K562 (cell line): ENCODE measurements around the gene WARS2. TPM values are rescaled to one million over a fixed set of nuclear protein-coding genes. Genes with fewer than 3 reads are reported as not detected.

Experiments
- ATAC-seq: fragments of 200-7000 bp; cut with Tn5 transposase; 3 replicates; pipeline ENCODE4 v1.9.1; 2020; ENCODE audit warnings: moderate library complexity
- Bru-seq: library from RNA; stranded (reverse); fragments of 400-500 nt; gene quantifications from one replicate; lab custom pipeline; 2021; lab: Mats Ljungman, UMichigan
- BruChase-seq, 2 experiments: library from RNA; stranded (reverse); fragments of 400-500 nt; gene quantifications; one replicate each; lab custom pipeline; 2021; lab: Mats Ljungman, UMichigan
- BruUV-seq: library from RNA; stranded (reverse); fragments of 400-500 nt; replicated peaks from 2 replicates; lab custom pipeline; 2021; lab: Mats Ljungman, UMichigan
- CTCF ChIA-PET: fragments of 300-600 bp; formaldehyde crosslinking; extraction: SDS; loops from one replicate; lab custom pipeline; 2021; ENCODE audit warnings: low intra/inter-chr PET ratio; lab: Yijun Ruan, JAX
- POLR2A ChIA-PET: fragments of 300-600, 350-650 bp; sonication (Branson Sonifier 250); formaldehyde crosslinking; extraction: SDS; loops from one replicate; lab custom pipeline; 2021; ENCODE audit warnings: antibody characterized with exemption, inconsistent platforms; lab: Yijun Ruan, JAX
- DNase-seq, 4 experiments: peaks; one replicate each; pipeline versions ENCODE4 v3.0.0 to v3.0.0-alpha.2; 2011 to 2018; ENCODE audit warnings: low spot score in 3 of 4, mixed read lengths in 3 of 4; ENCODE audit errors: extremely low read depth in 1 of 4
- FAIRE-seq: peaks from 2 replicates; lab custom pipeline; 2011; peaks lifted over from hg19 to GRCh38; lab: Jason Lieb, UNC
- H2AFZ ChIP-seq: 2 replicates; pipeline ENCODE4 v1.6.0; 2011; ENCODE audit warnings: low read depth, low read length, control low read depth, inconsistent platforms
- H3K27ac ChIP-seq: fragments of 200-600 bp; 3 replicates; pipeline ENCODE4 v1.8.0; 2011; ENCODE audit warnings: low read depth, mild to moderate bottlenecking, control low read depth, inconsistent platforms, low read length, moderate library complexity, mixed read lengths; ENCODE audit errors: extremely low read depth
- H3K27me3 ChIP-seq, 2 experiments: fragments of 300-600 bp in 1 of 2; 2 replicates in 1 of 2; 3 replicates in 1 of 2; pipeline versions ENCODE4 v1.6.0 to v1.8.0; 2011; ENCODE audit warnings: inconsistent platforms in 2 of 2, low read length in 2 of 2, mild to moderate bottlenecking in 1 of 2, mixed read lengths in 1 of 2, moderate library complexity in 1 of 2; ENCODE audit not compliant: control insufficient read depth in 2 of 2, insufficient read depth in 2 of 2
- H3K36me3 ChIP-seq: fragments of 300-600 bp; 3 replicates; pipeline ENCODE4 v1.8.0; 2011; ENCODE audit warnings: mild to moderate bottlenecking, low read length, inconsistent platforms; ENCODE audit not compliant: control insufficient read depth, insufficient read depth
- H3K4me1 ChIP-seq, 2 experiments: fragments of 200-600 bp in 1 of 2; replicated peaks in 1 of 2; 2 replicates in 1 of 2; 3 replicates in 1 of 2; pipeline versions ENCODE4 v1.5.1 to v1.8.0; 2011; ENCODE audit warnings: inconsistent platforms in 2 of 2, low read length in 2 of 2, mild to moderate bottlenecking in 1 of 2, mixed read lengths in 1 of 2, moderate library complexity in 1 of 2; ENCODE audit not compliant: control insufficient read depth in 2 of 2, insufficient read depth in 2 of 2
- H3K4me2 ChIP-seq: 2 replicates; pipeline ENCODE4 v1.6.1; 2011; ENCODE audit warnings: low read length, control low read depth, inconsistent platforms, mixed read lengths; ENCODE audit not compliant: insufficient read depth
- H3K4me3 ChIP-seq: fragments of 200-600 bp; sonication (generic), shearing (Covaris generic); 2 replicates; pipeline ENCODE4 v1.5.1; 2016; ENCODE audit warnings: control low read depth, inconsistent platforms
- H3K79me2 ChIP-seq: fragments of 200-600 bp; 3 replicates; pipeline ENCODE4 v1.8.0; 2011; ENCODE audit warnings: low read length, inconsistent platforms; ENCODE audit not compliant: control insufficient read depth, insufficient read depth
- H3K9ac ChIP-seq, 2 experiments: 2 replicates each; pipeline versions ENCODE4 v1.6.0 to v1.6.1; 2011; ENCODE audit warnings: low read depth in 2 of 2, low read length in 2 of 2, control low read depth in 1 of 2, inconsistent platforms in 1 of 2, mild to moderate bottlenecking in 1 of 2, mixed read lengths in 1 of 2; ENCODE audit not compliant: insufficient read depth in 1 of 2
- H3K9me1 ChIP-seq: one replicate; pipeline ENCODE4 v1.6.0; 2011; ENCODE audit warnings: inconsistent platforms, mild to moderate bottlenecking, low read length, moderate library complexity; ENCODE audit not compliant: control insufficient read depth, insufficient read depth
- H3K9me3 ChIP-seq: replicated peaks from 2 replicates; pipeline ENCODE4 v1.5.1; 2011; ENCODE audit warnings: low read depth, low read length, inconsistent platforms; ENCODE audit not compliant: control insufficient read depth, insufficient read depth
- H4K20me1 ChIP-seq: replicated peaks from 2 replicates; pipeline ENCODE4 v1.6.1; 2011; ENCODE audit warnings: low read length, inconsistent platforms, mixed read lengths; ENCODE audit not compliant: control insufficient read depth, insufficient read depth
- ARID1B ChIP-seq: fragments of 450-650 bp; IDR thresholded peaks from 2 replicates; pipeline ENCODE4 v1.6.1; 2016; ENCODE audit warnings: antibody characterized with exemption, mild to moderate bottlenecking, inconsistent platforms
- MXD1 ChIP-seq: fragments of 250-450 bp; sonication (Bioruptor Pico); IDR thresholded peaks from 2 replicates; pipeline ENCODE4 v1.8.0; 2021; ENCODE audit warnings: borderline replicate concordance, mild to moderate bottlenecking, moderate library complexity; ENCODE audit not compliant: poor library complexity, severe bottlenecking
- ZNF561 ChIP-seq: fragments of 450-650 bp; formaldehyde crosslinking; conservative IDR thresholded peaks from 2 replicates; pipeline ENCODE4 v1.4.0; 2020; ENCODE audit warnings: mild to moderate bottlenecking, moderate library complexity
- WGBS: fragments of 100-300 bp; shearing (Covaris generic); methylation state at CpG from one replicate; pipeline ENCODE4 v1.1.6; 2016; ENCODE audit warnings: low coverage, mixed read lengths; ENCODE audit not compliant: insufficient coverage; ENCODE audit errors: missing lambda C conversion rate; 5-methylcytosine and 5-hydroxymethylcytosine counted together
- in situ Hi-C: fragments of 300-500 bp; cut with MboI; formaldehyde crosslinking; loops from 4 replicates; pipeline ENCODE4 v1.15.0; 2018; ENCODE audit warnings: inconsistent platforms, mixed read lengths
- intact Hi-C: fragments of 100-400 bp; cut with micrococcal nuclease; formaldehyde crosslinking; loops from 2 replicates; pipeline ENCODE4 v1.14.2; 2022
- long read RNA-seq, 3 experiments: library from polyadenylated mRNA in 2 of 3; library from RNA in 1 of 3; unstranded in 2 of 3; stranded (forward) in 1 of 3; transcript quantifications; one replicate each; pipeline ENCODE4 v2.0.0, GENCODE V29; 2019 to 2022
- polyA minus RNA-seq, 3 experiments: library from RNA; depleted of rRNA, polyadenylated mRNA; stranded (reverse); fragments of >200 nt; gene quantifications; 2 replicates each; pipeline ENCODE4 v1.2.3, GENCODE V29; 2011
- polyA plus RNA-seq, 8 experiments: library from polyadenylated mRNA; depleted of rRNA in 4 of 8; stranded (reverse) in 5 of 8; unstranded in 3 of 8; fragments of >200 nt; fragmentation: Nextera tagmentation in 2 of 8; fragmentation: Illumina TruSeq in 1 of 8; extraction: Ambion mirVana in 2 of 8; extraction: Trizol in 1 of 8; gene quantifications; 2 replicates each; pipeline versions ENCODE4 v1.2.1 to v1.2.3, GENCODE V29; 2011 to 2014; ENCODE audit warnings: inconsistent platforms in 1 of 8, missing spikeins in 1 of 8
- total RNA-seq, 7 experiments: library from RNA; depleted of rRNA in 6 of 7; stranded (reverse); fragments of >200 nt in 6 of 7; fragmentation: Illumina TruSeq in 2 of 7; extraction: Trizol in 2 of 7; gene quantifications; 2 replicates each; pipeline versions ENCODE4 v1.2.1 to v1.2.3, GENCODE V29; 2011 to 2021; ENCODE audit warnings: low replicate concordance in 1 of 7
- TF ChIP-seq, protein P1 (sequence below), 2 experiments: fragments of 450-650 bp; IDR thresholded peaks; 2 replicates each; pipeline ENCODE4 v1.6.1; 2016; ENCODE audit warnings: mild to moderate bottlenecking in 2 of 2, borderline replicate concordance in 1 of 2, low read depth in 1 of 2, moderate library complexity in 1 of 2

The WARS2 gene
- 13.5 and 15.4 TPM in 2 replicates for total RNA-seq (2011; cell fraction: chromatin; rRNA removed; ENCODE audit: low replicate concordance)
- total RNA-seq (2011; cell fraction: nucleolus; rRNA removed) = 7.0 and 10.9 TPM in 2 replicates
- total RNA-seq (2011; cell fraction: nucleoplasm; rRNA removed) = 16.6 and 31.6 TPM in 2 replicates
- total RNA-seq (2014; rRNA removed) (16.3 and 18.0 TPM in 2 replicates), total RNA-seq (2014; rRNA removed; fragmentation: Illumina TruSeq; extraction: Trizol) (17.7 and 21.1 TPM in 2 replicates), total RNA-seq (2015; rRNA removed; fragmentation: Illumina TruSeq; extraction: Trizol) (14.4 and 16.5 TPM in 2 replicates), total RNA-seq (2021) (14.9 and 17.5 TPM in 2 replicates), polyA plus RNA-seq (2011; rRNA removed) (16.4 and 17.0 TPM in 2 replicates), polyA plus RNA-seq (2014; fragmentation: Illumina TruSeq; extraction: Trizol) (15.7 and 16.9 TPM in 2 replicates), polyA plus RNA-seq (2014; fragmentation: Nextera tagmentation; extraction: Ambion mirVana) (1 to 10 TPM; 5.7 to 6.7 TPM), polyA plus RNA-seq (2014; rRNA removed) (10.8 and 12.6 TPM in 2 replicates), polyA minus RNA-seq (2011; rRNA and poly(A)+ RNA removed) (20.2 and 20.6 TPM in 2 replicates), Bru-seq, nascent RNA (percentile 61 among the genes with signal in this experiment), BruChase-seq, experiment 1, labeled RNA remaining after a 2-hour chase (percentile 63 among the genes with signal in this experiment), BruChase-seq, experiment 2, labeled RNA remaining after a 6-hour chase (percentile 60 among the genes with signal in this experiment)
- polyA plus RNA-seq (2011; cell fraction: cytosol; rRNA removed) = 9.6 and 11.2 TPM in 2 replicates
- polyA plus RNA-seq (2011; cell fraction: nucleus; rRNA removed) = 10.7 and 10.9 TPM in 2 replicates
- 11.8 and 19.1 TPM in 2 replicates for polyA plus RNA-seq (2012)
- polyA minus RNA-seq (2011; cell fraction: cytosol; rRNA and poly(A)+ RNA removed) = 10.1 and 10.3 TPM in 2 replicates
- polyA minus RNA-seq (2011; cell fraction: nucleus; rRNA and poly(A)+ RNA removed) = 13.6 and 21.7 TPM in 2 replicates
- long read RNA-seq, experiment 1, transcript WARS2-201 (6 exons, 2,800 nt) = major isoform, 34 of 57 reads
- long read RNA-seq, experiment 1, partial matches to known transcripts = 6 of 57 reads
- long read RNA-seq, experiment 1, other reads (novel, unspliced or antisense) = 16 of 57 reads
- long read RNA-seq, experiment 2, transcript WARS2-201 (6 exons, 2,800 nt) = major isoform, 12 of 33 reads
- long read RNA-seq, experiment 2, partial matches to known transcripts = 6 of 33 reads
- long read RNA-seq, experiment 2, other reads (novel, unspliced or antisense) = 15 of 33 reads
- long read RNA-seq, experiment 3, transcript WARS2-201 (6 exons, 2,800 nt) = major isoform, 29 of 39 reads
- long read RNA-seq, experiment 3, partial matches to known transcripts = 0 of 39 reads
- long read RNA-seq, experiment 3, other reads (novel, unspliced or antisense) = 7 of 39 reads

GRCh38 chr1:119140177-119141019 lies at the start of gene WARS2:
Gene WARS2, minus strand, starts transcription at chr1:119140653. Its CDS starts 9 bp downstream, at chr1:119140644.
- peak; percentile 92 to 99 (median 92) for DNase-seq
- Histone ChIP-seq H4K20me1 (no peaks in the 10 kb centered on the region), H3K36me3 (no peaks in the 10 kb centered on the region; the same call in 1 of the 3 replicates), H3K27ac (peak within 1 kb of the TSS; percentile 92), H3K9ac (peak within 1 kb of the TSS; percentile 90 to 91), H3K4me2 (peak within 1 kb of the TSS; percentile 96), H3K9me3 (no peaks in the 10 kb centered on the region), H3K4me1 (peaks cover 0 to 6% of the 10 kb centered on the region in 2 experiments; a peak in 2 of 5 replicates), H3K4me3 (peak within 1 kb of the TSS; percentile 54), H3K9me1 (no peaks in the 10 kb centered on the region), H2AFZ (peak within 1 kb of the TSS; percentile 93), H3K79me2 (peaks cover 41% of the 10 kb centered on the region), H3K27me3 (no peaks in the 10 kb centered on the region)
- in situ Hi-C loops = no loop called here
- WGBS = under 1% methylated on average over 47 of the region's 50 CpGs
- ChIA-PET CTCF (no interaction called here), POLR2A (interaction anchor here (0.6 to 2.5 kb wide), 19 partner anchors 9 to 1268 kb away, joined by 3 to 13 read pairs (median 3); no protein-coding TSS in a partner anchor)
- FAIRE-seq = peak; percentile 96
- BruUV-seq = no TSS peak
- intact Hi-C loops = loop anchor here (1.0 to 10.0 kb wide), 2 partner anchors 56 to 135 kb away; no protein-coding TSS in a partner anchor
- ATAC-seq = peak; percentile 98
- TF ChIP-seq MXD1 (CRISPR knock-in tag) (peak; percentile 82), ZNF561 (CRISPR knock-in tag) (no peak), ARID1B (0 out of 2 replicates have a peak, but pooled peaks have one; percentile 47)
- TF ChIP-seq, protein P1, sequence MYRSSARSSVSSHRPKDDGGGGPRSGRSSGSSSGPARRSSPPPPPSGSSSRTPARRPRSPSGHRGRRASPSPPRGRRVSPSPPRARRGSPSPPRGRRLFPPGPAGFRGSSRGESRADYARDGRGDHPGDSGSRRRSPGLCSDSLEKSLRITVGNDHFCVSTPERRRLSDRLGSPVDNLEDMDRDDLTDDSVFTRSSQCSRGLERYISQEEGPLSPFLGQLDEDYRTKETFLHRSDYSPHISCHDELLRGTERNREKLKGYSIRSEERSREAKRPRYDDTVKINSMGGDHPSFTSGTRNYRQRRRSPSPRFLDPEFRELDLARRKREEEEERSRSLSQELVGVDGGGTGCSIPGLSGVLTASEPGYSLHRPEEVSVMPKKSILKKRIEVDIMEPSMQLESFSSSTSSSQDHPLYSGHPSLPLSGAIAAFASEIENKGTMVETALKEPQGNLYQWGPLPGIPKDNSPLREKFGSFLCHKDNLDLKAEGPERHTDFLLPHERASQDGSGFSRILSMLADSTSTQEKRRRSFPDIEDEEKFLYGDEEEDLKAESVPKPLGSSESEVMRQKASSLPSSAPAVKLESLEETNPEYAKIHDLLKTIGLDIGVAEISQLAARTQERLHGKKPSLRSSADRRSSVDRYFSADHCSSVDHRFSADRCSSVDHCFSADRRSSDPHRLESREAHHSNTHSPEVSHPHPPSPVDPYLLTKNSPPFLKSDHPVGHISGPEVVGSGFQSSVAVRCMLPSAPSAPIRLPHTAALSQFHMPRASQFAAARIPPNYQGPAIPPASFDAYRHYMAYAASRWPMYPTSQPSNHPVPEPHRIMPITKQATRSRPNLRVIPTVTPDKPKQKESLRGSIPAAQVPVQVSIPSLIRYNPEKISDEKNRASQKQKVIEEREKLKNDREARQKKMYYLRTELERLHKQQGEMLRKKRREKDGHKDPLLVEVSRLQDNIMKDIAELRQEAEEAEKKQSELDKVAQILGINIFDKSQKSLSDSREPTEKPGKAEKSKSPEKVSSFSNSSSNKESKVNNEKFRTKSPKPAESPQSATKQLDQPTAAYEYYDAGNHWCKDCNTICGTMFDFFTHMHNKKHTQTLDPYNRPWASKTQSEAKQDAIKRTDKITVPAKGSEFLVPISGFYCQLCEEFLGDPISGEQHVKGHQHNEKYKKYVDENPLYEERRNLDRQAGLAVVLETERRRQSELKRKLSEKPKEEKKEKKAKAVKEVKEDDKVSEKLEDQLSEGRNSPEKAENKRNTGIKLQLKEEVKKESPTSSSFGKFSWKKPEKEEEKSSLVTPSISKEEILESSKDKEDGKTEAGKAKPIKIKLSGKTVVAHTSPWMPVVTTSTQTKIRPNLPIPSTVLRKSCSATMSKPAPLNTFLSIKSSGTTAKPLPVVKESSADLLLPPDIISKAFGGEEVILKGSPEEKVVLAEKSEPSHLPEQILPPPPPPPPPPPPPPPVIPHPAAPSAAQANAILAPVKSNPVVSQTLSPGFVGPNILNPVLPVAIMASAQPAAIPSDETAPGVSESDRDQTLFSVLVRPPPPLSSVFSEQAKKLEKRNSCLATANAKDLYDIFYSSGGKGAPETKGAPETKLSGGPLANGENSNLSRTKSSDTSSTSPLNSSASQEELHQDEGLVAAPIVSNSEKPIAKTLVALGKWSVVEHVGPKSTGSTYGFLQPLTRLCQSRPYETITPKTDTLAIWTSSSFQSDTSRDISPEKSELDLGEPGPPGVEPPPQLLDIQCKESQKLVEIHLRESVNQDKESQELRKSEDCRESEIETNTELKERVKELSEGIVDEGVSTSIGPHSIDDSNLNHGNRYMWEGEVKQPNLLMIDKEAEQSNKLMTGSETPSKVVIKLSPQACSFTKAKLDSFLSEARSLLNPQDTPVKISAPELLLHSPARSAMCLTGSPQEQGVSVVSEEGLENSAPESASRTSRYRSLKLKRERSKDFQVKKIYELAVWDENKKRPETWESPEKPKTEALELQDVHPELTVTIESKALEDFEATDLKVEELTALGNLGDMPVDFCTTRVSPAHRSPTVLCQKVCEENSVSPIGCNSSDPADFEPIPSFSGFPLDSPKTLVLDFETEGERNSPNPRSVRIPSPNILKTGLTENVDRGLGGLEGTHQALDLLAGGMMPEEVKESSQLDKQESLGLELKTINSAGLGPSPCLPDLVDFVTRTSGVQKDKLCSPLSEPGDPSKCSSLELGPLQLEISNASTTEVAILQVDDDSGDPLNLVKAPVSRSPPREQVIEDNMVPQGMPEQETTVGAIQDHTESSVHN (IDR thresholded peaks at IDR 0.05; ENCODE audit: borderline replicate concordance in 1 of 2, low read depth in 1 of 2) = 0 out of 4 replicates have a peak, but pooled peaks of 1 of the 2 experiments have one; percentile 46
